GM12878 (cell line): Measurements from ENCODE around the gene ATP6V1D. TPM values are rescaled to one million over a fixed set of nuclear protein-coding genes. Genes with fewer than 3 reads are reported as not detected.

Source experiments
- CUX1 ChIP-seq: IDR thresholded peaks from 2 replicates; pipeline ENCODE4 v1.6.1; 2012; ENCODE audit warnings: improper control_type of control experiment, low read depth, low read length; ENCODE audit not compliant: insufficient replicate concordance
- GATAD2B ChIP-seq: fragments of 450-650 bp; conservative IDR thresholded peaks from 2 replicates; pipeline ENCODE4 v1.6.1; 2017; ENCODE audit warnings: low read depth, mild to moderate bottlenecking, moderate library complexity
- PAX5 ChIP-seq: IDR thresholded peaks from 2 replicates; pipeline ENCODE4 v1.6.1; 2011; ENCODE audit warnings: low read depth, low read length, borderline replicate concordance
- REST ChIP-seq: IDR thresholded peaks from 2 replicates; pipeline ENCODE4 v1.6.1; 2012; ENCODE audit warnings: mild to moderate bottlenecking, low read depth, low read length
- STAT1 ChIP-seq: fragments of 450-650 bp; conservative IDR thresholded peaks from 2 replicates; pipeline ENCODE4 v1.6.1; 2014; ENCODE audit warnings: antibody characterized with exemption, mild to moderate bottlenecking
- USF1 ChIP-seq: IDR thresholded peaks from 2 replicates; pipeline ENCODE4 v1.6.1; 2011; ENCODE audit warnings: borderline replicate concordance, low read depth, mild to moderate bottlenecking, moderate library complexity, mixed read lengths, low read length; ENCODE audit not compliant: insufficient read depth; ENCODE audit errors: extremely low read length
- ZNF687 ChIP-seq: fragments of 450-650 bp; IDR thresholded peaks from 2 replicates; pipeline ENCODE4 v1.6.1; 2017; ENCODE audit warnings: mild to moderate bottlenecking, moderate library complexity
- polyA plus RNA-seq, 11 experiments: library from polyadenylated mRNA; depleted of rRNA in 4 of 11; unstranded in 6 of 11; stranded (reverse) in 5 of 11; fragments of >200 nt; fragmentation: Nextera tagmentation in 4 of 11; fragmentation: Illumina TruSeq in 1 of 11; extraction: Ambion mirVana in 4 of 11; extraction: Trizol in 1 of 11; gene quantifications; 1 replicate in 1 of 11; 2 replicates in 10 of 11; pipeline versions ENCODE4 v1.2.1 to v1.2.3, GENCODE V29; 2011 to 2016; ENCODE audit warnings: inconsistent platforms in 2 of 11, missing spikeins in 2 of 11, low read depth in 1 of 11
- total RNA-seq, 4 experiments: library from RNA; depleted of rRNA in 3 of 4; stranded (reverse); fragments of >200 nt in 3 of 4; fragmentation: Illumina TruSeq in 1 of 4; extraction: Trizol in 1 of 4; gene quantifications; 2 replicates each; pipeline versions ENCODE4 v1.2.1 to v1.2.3, GENCODE V29; 2013 to 2021

The ATP6V1D gene
- total and polyA plus RNA-seq, 10 of the 15 experiments (the other 5 are each of a cell fraction or from before 2014, with no cell fraction given), result 24.0 to 71.6 (median 47.8) TPM

- no peak for TF ChIP-seq USF1
- no peak for TF ChIP-seq GATAD2B
- no peak for TF ChIP-seq ZNF687
- no peak for TF ChIP-seq STAT1
- no peak for TF ChIP-seq REST
- no peak for TF ChIP-seq PAX5
- TF ChIP-seq CUX1, result no peak
These were observed 25.5 kb upstream of the ATP6V1D start (continued) for GRCh38 chr14:67385120-67385519.
